LNCaP clone FGC (cell line): Measurements from ENCODE around the gene WAC.

Experiments
- DNase-seq: peaks from one replicate; pipeline ENCODE4 v3.0.0-alpha.2; 2011; ENCODE audit warnings: low read depth
- H3K4me3 ChIP-seq: 2 replicates; pipeline ENCODE4 v1.5.1; 2011; ENCODE audit warnings: mild to moderate bottlenecking, low read depth, low read length, control low read depth
- TF ChIP-seq, protein P1 (sequence below): IDR thresholded peaks from 2 replicates; pipeline ENCODE4 v1.5.1; 2012; ENCODE audit warnings: mild to moderate bottlenecking; ENCODE audit not compliant: control insufficient read depth, insufficient read depth; ENCODE audit errors: extremely low read depth

WAC gene

DNA sequence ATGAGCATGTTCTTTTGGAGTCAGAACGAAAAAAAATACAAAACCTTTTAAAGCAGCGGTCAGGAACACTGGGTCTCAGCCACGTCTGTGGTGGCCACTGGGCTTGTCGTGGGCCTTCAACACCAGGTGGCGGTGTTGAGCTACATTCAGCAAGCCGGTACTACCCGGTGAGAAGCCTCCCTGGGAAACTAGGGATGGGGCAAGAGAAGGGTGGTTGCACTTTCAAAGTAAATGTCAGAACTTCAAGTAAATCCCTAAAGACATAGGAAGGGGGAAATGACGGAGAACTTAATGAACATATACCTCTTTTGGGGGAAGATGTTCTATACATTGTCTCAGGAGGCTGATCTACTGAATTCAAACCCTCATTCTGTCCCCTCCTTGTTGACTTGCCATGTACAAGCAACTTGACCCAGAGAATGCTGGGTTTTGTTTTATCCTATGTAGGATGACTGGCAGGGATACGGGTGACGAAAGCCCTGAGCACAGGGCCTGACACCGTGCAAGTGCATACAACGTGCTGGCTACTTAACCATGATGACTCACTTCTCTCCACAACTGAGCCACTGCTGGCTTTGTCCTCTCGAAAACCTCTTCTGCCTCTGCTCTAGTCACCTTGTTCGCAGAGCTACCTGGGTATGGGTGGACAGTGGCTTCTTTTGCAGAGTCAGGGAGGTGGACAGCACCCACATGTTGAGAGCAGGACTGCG lies 95.4 kb downstream of the WAC start:
- DNase-seq: peak; percentile 40
- TF ChIP-seq, protein P1, sequence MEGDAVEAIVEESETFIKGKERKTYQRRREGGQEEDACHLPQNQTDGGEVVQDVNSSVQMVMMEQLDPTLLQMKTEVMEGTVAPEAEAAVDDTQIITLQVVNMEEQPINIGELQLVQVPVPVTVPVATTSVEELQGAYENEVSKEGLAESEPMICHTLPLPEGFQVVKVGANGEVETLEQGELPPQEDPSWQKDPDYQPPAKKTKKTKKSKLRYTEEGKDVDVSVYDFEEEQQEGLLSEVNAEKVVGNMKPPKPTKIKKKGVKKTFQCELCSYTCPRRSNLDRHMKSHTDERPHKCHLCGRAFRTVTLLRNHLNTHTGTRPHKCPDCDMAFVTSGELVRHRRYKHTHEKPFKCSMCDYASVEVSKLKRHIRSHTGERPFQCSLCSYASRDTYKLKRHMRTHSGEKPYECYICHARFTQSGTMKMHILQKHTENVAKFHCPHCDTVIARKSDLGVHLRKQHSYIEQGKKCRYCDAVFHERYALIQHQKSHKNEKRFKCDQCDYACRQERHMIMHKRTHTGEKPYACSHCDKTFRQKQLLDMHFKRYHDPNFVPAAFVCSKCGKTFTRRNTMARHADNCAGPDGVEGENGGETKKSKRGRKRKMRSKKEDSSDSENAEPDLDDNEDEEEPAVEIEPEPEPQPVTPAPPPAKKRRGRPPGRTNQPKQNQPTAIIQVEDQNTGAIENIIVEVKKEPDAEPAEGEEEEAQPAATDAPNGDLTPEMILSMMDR: peak; percentile 91
- no peak overlapping the region for H3K4me3 ChIP-seq

DNA sequence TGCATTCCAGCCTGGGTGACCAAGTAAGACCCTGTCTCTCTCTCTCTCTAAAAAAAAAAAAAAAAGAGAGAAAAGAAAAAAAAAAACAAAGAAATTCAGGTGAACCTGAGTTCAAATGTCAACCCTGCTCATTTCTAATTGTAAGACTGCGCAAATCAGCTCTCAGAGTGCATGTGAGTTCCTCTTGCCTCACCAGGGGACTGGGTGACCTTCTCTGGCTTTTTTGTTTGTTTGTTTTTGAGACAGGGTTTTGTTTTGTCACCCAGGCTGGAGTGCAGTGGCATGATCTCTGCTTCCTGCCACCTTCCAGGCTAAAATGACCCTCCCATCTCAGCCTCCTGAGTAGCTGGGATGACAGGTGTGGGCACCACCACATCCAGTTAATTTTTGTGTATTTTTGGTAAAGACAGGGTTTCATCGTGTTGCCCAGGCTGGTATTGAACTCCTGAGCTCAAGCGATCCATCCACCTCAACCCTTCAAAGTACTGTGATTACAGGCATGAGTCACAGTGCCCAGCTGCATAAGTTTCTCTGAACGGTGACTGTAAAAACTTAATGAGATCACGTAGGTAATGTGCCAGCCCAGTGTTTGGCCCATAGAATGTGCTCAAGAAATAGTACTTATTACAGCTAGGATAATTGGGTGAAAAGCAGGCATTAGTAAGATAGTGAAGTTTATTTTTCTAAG lies 99.1 kb downstream of the WAC start:
- DNase-seq: peak; percentile 21
- TF ChIP-seq, protein P1: no peak
- no peak overlapping the region for H3K4me3 ChIP-seq

DNA sequence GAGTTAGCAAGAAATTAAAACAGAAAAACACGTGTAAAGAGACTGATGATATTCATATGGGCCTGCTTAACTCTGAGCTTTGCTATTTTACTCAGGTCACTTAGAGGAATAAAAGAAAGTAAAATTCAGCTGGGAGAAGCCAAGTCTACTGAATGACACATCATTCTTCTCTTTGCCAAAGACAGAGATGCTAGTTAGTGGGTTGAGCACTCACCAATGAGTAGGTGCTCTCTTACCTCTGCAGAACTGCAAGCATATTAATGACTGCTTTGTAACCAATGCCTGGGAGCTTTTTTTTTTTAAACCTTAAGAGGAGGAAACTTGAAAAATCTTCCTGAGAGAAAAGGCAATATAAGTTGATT lies 99.6 kb downstream of the WAC start:
- TF ChIP-seq, protein P1: no peak
- no peak for DNase-seq
- H3K4me3 ChIP-seq: no peak overlapping the region

DNA sequence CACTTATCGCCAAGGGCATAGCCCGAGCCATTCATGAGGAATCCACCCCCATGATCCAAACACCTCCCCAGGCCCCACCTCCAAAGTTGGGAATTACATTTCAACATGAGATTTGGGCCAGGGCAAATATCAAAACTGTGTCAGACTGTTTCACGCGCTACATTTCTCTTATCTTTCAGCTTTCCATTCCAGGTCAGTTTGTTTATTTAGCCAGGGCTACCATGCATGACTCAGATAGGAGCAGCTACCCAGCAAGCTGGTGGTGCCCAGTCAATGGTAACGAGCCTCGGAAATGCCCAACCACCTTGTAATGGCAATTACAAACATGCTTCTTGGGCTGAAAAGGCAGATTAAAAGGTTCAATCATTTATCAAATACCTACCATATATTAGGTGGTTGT lies 100.8 kb downstream of the WAC start:
- H3K4me3 ChIP-seq: no peak overlapping the region
- DNase-seq: no peak
- TF ChIP-seq, protein P1: no peak

DNA sequence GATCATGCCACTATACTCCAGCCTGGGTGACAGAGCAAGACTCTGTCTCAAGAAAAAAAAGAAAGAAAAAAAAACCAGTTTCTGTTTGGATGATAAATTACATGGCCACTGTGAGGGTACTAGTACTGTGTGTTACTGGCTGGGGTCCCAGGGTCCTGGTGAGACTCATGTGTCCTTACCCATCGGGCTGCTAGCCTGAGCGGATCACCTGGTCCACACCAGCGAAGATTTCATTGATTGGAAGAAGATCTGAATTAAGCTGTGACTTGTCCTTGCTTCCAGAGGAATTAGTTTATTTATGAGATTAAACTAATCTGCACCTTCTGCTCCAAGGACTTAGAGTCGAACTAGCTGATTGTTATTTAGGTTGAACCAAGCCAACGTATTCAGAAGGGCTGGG lies 104.4 kb downstream of the WAC start:
- no peak for DNase-seq
- H3K4me3 ChIP-seq: no peak overlapping the region
- TF ChIP-seq, protein P1: no peak

DNA sequence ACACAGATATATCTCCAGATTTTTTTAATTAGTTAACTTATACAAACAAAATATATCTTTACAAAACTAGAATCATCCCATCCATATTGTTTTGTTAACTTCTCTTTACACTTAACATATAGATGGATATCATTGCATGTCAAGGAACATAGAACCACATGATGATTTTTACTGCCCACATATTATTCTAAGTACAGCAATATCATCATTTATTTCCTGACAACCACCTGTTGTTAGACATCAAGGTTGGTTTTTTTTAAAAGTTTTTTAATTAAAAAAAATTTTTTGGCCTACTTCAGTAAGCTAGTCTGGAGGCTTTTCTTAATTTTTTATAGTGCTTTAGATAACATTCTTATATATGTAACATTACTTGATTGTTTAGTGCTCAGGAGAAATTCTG lies 105.5 kb downstream of the WAC start:
- DNase-seq: no peak
- TF ChIP-seq, protein P1: no peak
- no peak overlapping the region for H3K4me3 ChIP-seq

DNA sequence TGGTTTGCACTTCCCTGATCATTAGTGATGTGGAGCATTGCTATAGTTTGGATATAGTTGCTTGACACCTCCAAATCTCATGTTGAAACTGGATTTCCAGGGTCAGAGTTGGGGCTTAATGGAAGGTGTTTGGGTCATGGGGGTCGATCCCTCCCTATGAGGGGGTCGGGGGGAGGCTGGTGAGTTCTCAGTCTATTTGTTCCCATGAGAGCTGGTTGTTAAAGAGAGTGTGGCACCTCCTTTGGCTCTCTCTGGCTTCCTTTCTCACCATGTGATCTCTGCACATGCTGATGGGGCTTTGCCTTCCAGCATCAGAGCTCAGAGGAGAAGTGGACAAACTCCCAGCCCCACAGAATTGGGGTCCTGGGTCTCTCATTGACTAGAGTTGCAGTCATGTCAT lies 107.6 kb downstream of the WAC start:
- H3K4me3 ChIP-seq: no peak overlapping the region
- no peak for DNase-seq
- TF ChIP-seq, protein P1: no peak
